SK-N-SH (cell line): ENCODE measurements around the gene SMG7. TPM values are rescaled to one million over a fixed set of nuclear protein-coding genes. Genes with fewer than 3 reads are reported as not detected.

Experiments used
- CTCF ChIA-PET: fragments of 300-600, 350-600 bp; formaldehyde crosslinking; extraction: SDS; loops from one replicate; lab custom pipeline; 2021; lab: Yijun Ruan, JAX
- POLR2A ChIA-PET: fragments of 350-600 bp; sonication (Branson Sonifier 250); formaldehyde crosslinking; extraction: SDS; loops from one replicate; lab custom pipeline; 2020; ENCODE audit warnings: antibody characterized with exemption, inconsistent platforms; lab: Yijun Ruan, JAX
- DNase-seq: peaks from one replicate; pipeline ENCODE4 v3.0.0; 2012
- H2AFZ ChIP-seq: fragments of 200-600 bp; sonication (generic); 2 replicates; pipeline ENCODE4 v1.8.1; 2016; ENCODE audit warnings: antibody characterized with exemption, mild to moderate bottlenecking, low read depth
- H3F3A ChIP-seq: fragments of 200-600 bp; sonication (generic); replicated peaks from 2 replicates; pipeline ENCODE3; 2016; ENCODE audit warnings: antibody characterized with exemption, mild to moderate bottlenecking; ENCODE audit not compliant: insufficient read depth
- H3K27ac ChIP-seq, 2 experiments: fragments of 200-500 bp in 1 of 2; fragments of 200-600 bp in 1 of 2; sonication (Bioruptor generic) in 1 of 2; sonication (generic), shearing (Covaris generic) in 1 of 2; 2 replicates each; pipeline versions ENCODE4 v1.5.1 to v1.6.1; 2014 to 2016; ENCODE audit warnings: low read depth in 2 of 2, inconsistent platforms in 1 of 2, low read length in 1 of 2, mild to moderate bottlenecking in 1 of 2, mixed read lengths in 1 of 2
- H3K27me3 ChIP-seq: fragments of 200-600 bp; sonication (generic), shearing (Covaris generic); 2 replicates; pipeline ENCODE4 v1.6.1; 2016; ENCODE audit warnings: mixed run types; ENCODE audit not compliant: insufficient read depth
- H3K36me3 ChIP-seq, 2 experiments: fragments of 200-500 bp in 1 of 2; fragments of 200-600 bp in 1 of 2; sonication (Bioruptor generic) in 1 of 2; sonication (generic) in 1 of 2; replicated peaks in 1 of 2; 2 replicates each; pipeline versions ENCODE3 to v1.5.1; 2014 to 2016; ENCODE audit warnings: low read length in 1 of 2, mild to moderate bottlenecking in 1 of 2; ENCODE audit not compliant: insufficient read depth in 2 of 2, control insufficient read depth in 1 of 2
- H3K4me1 ChIP-seq, 2 experiments: fragments of 200-500 bp in 1 of 2; fragments of 200-600 bp in 1 of 2; sonication (Bioruptor generic) in 1 of 2; sonication (generic), shearing (Covaris generic) in 1 of 2; 2 replicates each; pipeline versions ENCODE4 v1.5.1 to v1.6.1; 2014 to 2016; ENCODE audit warnings: low read depth in 1 of 2, low read length in 1 of 2, mixed run types in 1 of 2; ENCODE audit not compliant: insufficient read depth in 2 of 2, control insufficient read depth in 1 of 2
- H3K4me2 ChIP-seq: fragments of 200-600 bp; sonication (generic), shearing (Covaris generic); 2 replicates; pipeline ENCODE4 v1.6.1; 2017; ENCODE audit warnings: mixed run types
- H3K4me3 ChIP-seq, 2 experiments: fragments of 200-500 bp in 1 of 2; fragments of 200-600 bp in 1 of 2; sonication (Bioruptor generic) in 1 of 2; sonication (generic), shearing (Covaris generic) in 1 of 2; 2 replicates each; pipeline versions ENCODE4 v1.5.1 to v1.8.1; 2014 to 2016; ENCODE audit warnings: low read depth in 2 of 2, inconsistent platforms in 1 of 2, low read length in 1 of 2, mild to moderate bottlenecking in 1 of 2, mixed read lengths in 1 of 2, moderate library complexity in 1 of 2
- H3K79me2 ChIP-seq: fragments of 200-600 bp; sonication (generic); 2 replicates; pipeline ENCODE4 v1.8.1; 2017; ENCODE audit warnings: mild to moderate bottlenecking; ENCODE audit not compliant: insufficient read depth
- H3K9ac ChIP-seq: fragments of 200-600 bp; sonication (generic); 2 replicates; pipeline ENCODE4 v1.6.1; 2017; ENCODE audit warnings: mixed run types
- H3K9me2 ChIP-seq: fragments of 200-600 bp; sonication (generic); 2 replicates; pipeline ENCODE4 v1.6.1; 2017; ENCODE audit warnings: mixed run types
- H3K9me3 ChIP-seq: fragments of 200-600 bp; sonication (generic); 2 replicates; pipeline ENCODE4 v1.6.1; 2017; ENCODE audit warnings: mixed run types, mild to moderate bottlenecking, moderate library complexity
- H4K20me1 ChIP-seq: fragments of 200-600 bp; sonication (generic); 2 replicates; pipeline ENCODE4 v1.6.1; 2017; ENCODE audit warnings: mild to moderate bottlenecking, mixed run types; ENCODE audit not compliant: insufficient read depth
- CHD2 ChIP-seq: fragments of 150-350 bp; IDR thresholded peaks from 2 replicates; pipeline ENCODE4 v1.6.1; 2018; ENCODE audit warnings: low read length; ENCODE audit not compliant: partially characterized antibody
- ELF1 ChIP-seq: IDR thresholded peaks from 2 replicates; pipeline ENCODE4 v1.4.0; 2012
- EP300 ChIP-seq, 2 experiments: IDR thresholded peaks; 2 replicates each; pipeline versions ENCODE4 v1.4.0 to v1.6.1; 2012; ENCODE audit warnings: borderline replicate concordance in 1 of 2, low read depth in 1 of 2, low read length in 1 of 2
- EZH2phosphoT487 ChIP-seq: fragments of 200-600 bp; sonication (generic); IDR thresholded peaks from 2 replicates; pipeline ENCODE4 v1.6.1; 2017; ENCODE audit warnings: low read depth, mixed run types, mild to moderate bottlenecking, antibody characterized with exemption, moderate library complexity, borderline replicate concordance
- FOXJ3 ChIP-seq: sonication (generic); formaldehyde crosslinking; IDR thresholded peaks from 2 replicates; pipeline ENCODE4 v1.5.1; 2020; ENCODE audit warnings: mild to moderate bottlenecking, missing genetic modification reagents
- GABPA ChIP-seq: IDR thresholded peaks from 2 replicates; pipeline ENCODE4 v1.4.0; 2012; ENCODE audit warnings: low read depth, mild to moderate bottlenecking
- JUND ChIP-seq: IDR thresholded peaks from 2 replicates; pipeline ENCODE4 v1.4.0; 2012
- MEF2A ChIP-seq: IDR thresholded peaks from 2 replicates; pipeline ENCODE4 v1.4.0; 2012; ENCODE audit warnings: low read depth, borderline replicate concordance
- MXI1 ChIP-seq: IDR thresholded peaks from 2 replicates; pipeline ENCODE4 v1.6.1; 2012; ENCODE audit warnings: mild to moderate bottlenecking, low read depth, low read length, improper control_type of control experiment
- NRF1 ChIP-seq: IDR thresholded peaks from 2 replicates; pipeline ENCODE4 v1.6.1; 2012; ENCODE audit warnings: low read depth, mild to moderate bottlenecking, low read length
- RCOR1 ChIP-seq: fragments of 150-350 bp; IDR thresholded peaks from 2 replicates; pipeline ENCODE4 v1.6.1; 2017; ENCODE audit warnings: antibody characterized with exemption, low read length
- SIN3A ChIP-seq: IDR thresholded peaks from 2 replicates; pipeline ENCODE4 v1.6.1; 2012; ENCODE audit warnings: low read depth, mild to moderate bottlenecking, low read length, moderate library complexity, borderline replicate concordance
- TAF1 ChIP-seq: IDR thresholded peaks from 2 replicates; pipeline ENCODE4 v1.6.1; 2012; ENCODE audit warnings: low read depth, mild to moderate bottlenecking, low read length, moderate library complexity, borderline replicate concordance
- TCF12 ChIP-seq: IDR thresholded peaks from 2 replicates; pipeline ENCODE4 v1.4.0; 2012
- TEAD4 ChIP-seq: IDR thresholded peaks from 2 replicates; pipeline ENCODE4 v1.4.0; 2012; ENCODE audit warnings: mild to moderate bottlenecking, borderline replicate concordance; ENCODE audit not compliant: insufficient read depth
- USF2 ChIP-seq: fragments of 150-350 bp; IDR thresholded peaks from 2 replicates; pipeline ENCODE4 v1.6.1; 2017; ENCODE audit warnings: antibody characterized with exemption, low read length, low read depth, borderline replicate concordance
- YY1 ChIP-seq: IDR thresholded peaks from 2 replicates; pipeline ENCODE4 v1.4.0; 2012; ENCODE audit warnings: low read depth, mild to moderate bottlenecking
- WGBS: methylation state at CpG from one replicate; pipeline ENCODE4 v1.1.6; 2017; ENCODE audit warnings: low lambda C conversion rate; 5-methylcytosine and 5-hydroxymethylcytosine counted together
- polyA plus RNA-seq, 3 experiments: library from polyadenylated mRNA; depleted of rRNA; stranded (reverse); fragments of >200 nt; gene quantifications; 2 replicates each; pipeline ENCODE4 v1.2.3, GENCODE V29; 2012
- TF ChIP-seq, protein P1 (sequence below): fragments of 150-350 bp; IDR thresholded peaks from 2 replicates; pipeline ENCODE4 v1.6.1; 2016; ENCODE audit warnings: mild to moderate bottlenecking, low read depth, low read length
- TF ChIP-seq, protein P2 (sequence below): IDR thresholded peaks from 2 replicates; pipeline ENCODE4 v1.6.1; 2012; ENCODE audit warnings: mild to moderate bottlenecking, low read depth, low read length, moderate library complexity

The SMG7 gene
- polyA plus RNA-seq, 1 of the 3 experiments (the other 2 are of a cell fraction) = 19.8 TPM

- TF ChIP-seq, protein P1, sequence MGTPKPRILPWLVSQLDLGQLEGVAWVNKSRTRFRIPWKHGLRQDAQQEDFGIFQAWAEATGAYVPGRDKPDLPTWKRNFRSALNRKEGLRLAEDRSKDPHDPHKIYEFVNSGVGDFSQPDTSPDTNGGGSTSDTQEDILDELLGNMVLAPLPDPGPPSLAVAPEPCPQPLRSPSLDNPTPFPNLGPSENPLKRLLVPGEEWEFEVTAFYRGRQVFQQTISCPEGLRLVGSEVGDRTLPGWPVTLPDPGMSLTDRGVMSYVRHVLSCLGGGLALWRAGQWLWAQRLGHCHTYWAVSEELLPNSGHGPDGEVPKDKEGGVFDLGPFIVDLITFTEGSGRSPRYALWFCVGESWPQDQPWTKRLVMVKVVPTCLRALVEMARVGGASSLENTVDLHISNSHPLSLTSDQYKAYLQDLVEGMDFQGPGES = no peak
- no peak for TF ChIP-seq FOXJ3 (CRISPR knock-in tag)
- no peak for TF ChIP-seq ELF1
- TF ChIP-seq TAF1 = no peak
- no peak for TF ChIP-seq NRF1
- no peak for TF ChIP-seq USF2
- TF ChIP-seq SIN3A = no peak
Measured at GRCh38 chr1:183477986-183478781, 5.9 kb downstream of the SMG7 start (continued).

GRCh38 chr1:183480971-183481441, 8.7 kb downstream of the SMG7 start:
- H2AFZ ChIP-seq = no peak overlapping the region
- 88% methylated on average over 1 of the region's 1 CpG for WGBS
- CTCF ChIA-PET = no interaction called here
- peaks cover 91% of the 10 kb centered on the region for H4K20me1 ChIP-seq
- POLR2A ChIA-PET = no interaction called here
- H3K4me2 ChIP-seq = no peak overlapping the region
- no peak overlapping the region for H3K27ac ChIP-seq
- H3K4me3 ChIP-seq = no peak overlapping the region
- no peak for DNase-seq
- no peak for TF ChIP-seq TEAD4
- TF ChIP-seq EP300 (IDR thresholded peaks at IDR 0.05; ENCODE audit: borderline replicate concordance in 1 of 2, low read depth in 1 of 2, low read length in 1 of 2) = no peak
- TF ChIP-seq USF2 = no peak
- TF ChIP-seq NRF1 = no peak
- TF ChIP-seq RCOR1 = no peak
- TF ChIP-seq MXI1 = no peak
- TF ChIP-seq CHD2 = no peak
- TF ChIP-seq, protein P2, sequence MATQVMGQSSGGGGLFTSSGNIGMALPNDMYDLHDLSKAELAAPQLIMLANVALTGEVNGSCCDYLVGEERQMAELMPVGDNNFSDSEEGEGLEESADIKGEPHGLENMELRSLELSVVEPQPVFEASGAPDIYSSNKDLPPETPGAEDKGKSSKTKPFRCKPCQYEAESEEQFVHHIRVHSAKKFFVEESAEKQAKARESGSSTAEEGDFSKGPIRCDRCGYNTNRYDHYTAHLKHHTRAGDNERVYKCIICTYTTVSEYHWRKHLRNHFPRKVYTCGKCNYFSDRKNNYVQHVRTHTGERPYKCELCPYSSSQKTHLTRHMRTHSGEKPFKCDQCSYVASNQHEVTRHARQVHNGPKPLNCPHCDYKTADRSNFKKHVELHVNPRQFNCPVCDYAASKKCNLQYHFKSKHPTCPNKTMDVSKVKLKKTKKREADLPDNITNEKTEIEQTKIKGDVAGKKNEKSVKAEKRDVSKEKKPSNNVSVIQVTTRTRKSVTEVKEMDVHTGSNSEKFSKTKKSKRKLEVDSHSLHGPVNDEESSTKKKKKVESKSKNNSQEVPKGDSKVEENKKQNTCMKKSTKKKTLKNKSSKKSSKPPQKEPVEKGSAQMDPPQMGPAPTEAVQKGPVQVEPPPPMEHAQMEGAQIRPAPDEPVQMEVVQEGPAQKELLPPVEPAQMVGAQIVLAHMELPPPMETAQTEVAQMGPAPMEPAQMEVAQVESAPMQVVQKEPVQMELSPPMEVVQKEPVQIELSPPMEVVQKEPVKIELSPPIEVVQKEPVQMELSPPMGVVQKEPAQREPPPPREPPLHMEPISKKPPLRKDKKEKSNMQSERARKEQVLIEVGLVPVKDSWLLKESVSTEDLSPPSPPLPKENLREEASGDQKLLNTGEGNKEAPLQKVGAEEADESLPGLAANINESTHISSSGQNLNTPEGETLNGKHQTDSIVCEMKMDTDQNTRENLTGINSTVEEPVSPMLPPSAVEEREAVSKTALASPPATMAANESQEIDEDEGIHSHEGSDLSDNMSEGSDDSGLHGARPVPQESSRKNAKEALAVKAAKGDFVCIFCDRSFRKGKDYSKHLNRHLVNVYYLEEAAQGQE = no peak
- TF ChIP-seq MEF2A = no peak
- TF ChIP-seq JUND = no peak
- TF ChIP-seq TCF12 = no peak
- TF ChIP-seq YY1 = no peak
- no peak for TF ChIP-seq FOXJ3 (CRISPR knock-in tag)
- TF ChIP-seq GABPA = no peak
- TF ChIP-seq EZH2phosphoT487 = no peak
- TF ChIP-seq, all 33 proteins: peak for 0
- peaks cover 0 to 8% of the 10 kb centered on the region in 2 experiments; a peak in 2 of 4 replicates for H3K4me1 ChIP-seq
- H3K9me3 ChIP-seq = no peaks in the 10 kb centered on the region
- no peak overlapping the region for H3K9ac ChIP-seq
- peaks cover 18% of the 10 kb centered on the region for H3F3A ChIP-seq
- peaks cover 5 to 9% of the 10 kb centered on the region in 2 experiments for H3K36me3 ChIP-seq
- H3K9me2 ChIP-seq = no peaks in the 10 kb centered on the region
- no peaks in the 10 kb centered on the region for H3K27me3 ChIP-seq
- peaks cover 96% of the 10 kb centered on the region for H3K79me2 ChIP-seq
